Liver (tissue), 9 donors: ENCODE measurements around the gene DNAJB4. TPM values are rescaled to one million over a fixed set of nuclear protein-coding genes. Genes with fewer than 3 reads are reported as not detected.

ENCODE experiments used
- DNase-seq: peaks from one replicate; pipeline ENCODE4 v3.0.0-alpha.2; 2017; ENCODE audit warnings: low spot score
- H3K27ac ChIP-seq, 2 donors: one replicate each; pipeline ENCODE4 v1.7.0; 2013; ENCODE audit warnings: inconsistent platforms in 2 of 2, low read length in 2 of 2, control low read depth in 1 of 2, low read depth in 1 of 2, mild to moderate bottlenecking in 1 of 2
- H3K27me3 ChIP-seq, 4 donors: one replicate each; pipeline versions ENCODE4 v1.6.1 to v1.7.0; 2013; ENCODE audit warnings: low read length in 3 of 4, inconsistent platforms in 1 of 4, mild to moderate bottlenecking in 1 of 4, moderate library complexity in 1 of 4; ENCODE audit not compliant: control insufficient read depth in 4 of 4, insufficient read depth in 4 of 4
- H3K36me3 ChIP-seq, 4 donors: one replicate each; pipeline versions ENCODE4 v1.6.1 to v1.7.0; 2013; ENCODE audit warnings: low read length in 3 of 4, mild to moderate bottlenecking in 3 of 4, low read depth in 1 of 4, moderate library complexity in 1 of 4; ENCODE audit not compliant: control insufficient read depth in 4 of 4, insufficient read depth in 3 of 4
- H3K4me1 ChIP-seq, 4 donors: one replicate each; pipeline versions ENCODE4 v1.6.1 to v1.7.0; 2013; ENCODE audit warnings: low read length in 3 of 4, mild to moderate bottlenecking in 3 of 4, moderate library complexity in 1 of 4; ENCODE audit not compliant: control insufficient read depth in 4 of 4, insufficient read depth in 4 of 4
- H3K4me3 ChIP-seq, 3 donors: one replicate each; pipeline versions ENCODE4 v1.6.1 to v1.7.0; 2013; ENCODE audit warnings: low read length in 3 of 3, control low read depth in 1 of 3, low read depth in 1 of 3, mild to moderate bottlenecking in 1 of 3
- H3K9ac ChIP-seq, 2 donors: one replicate each; pipeline ENCODE4 v1.7.0; 2013; ENCODE audit warnings: low read length in 2 of 2, mild to moderate bottlenecking in 2 of 2, moderate library complexity in 2 of 2, control low read depth in 1 of 2, low read depth in 1 of 2
- H3K9me3 ChIP-seq, 4 donors: one replicate each; pipeline versions ENCODE4 v1.6.1 to v1.7.0; 2013; ENCODE audit warnings: low read length in 3 of 4; ENCODE audit not compliant: control insufficient read depth in 4 of 4
- EGR1 ChIP-seq, 2 donors: IDR thresholded peaks; 2 replicates each; pipeline ENCODE4 v1.6.1; 2016 to 2018; ENCODE audit warnings: antibody characterized with exemption in 2 of 2, low read depth in 2 of 2
- FOXA1 ChIP-seq: IDR thresholded peaks from 2 replicates; pipeline ENCODE4 v1.6.1; 2016; ENCODE audit warnings: antibody characterized with exemption
- FOXA2 ChIP-seq: IDR thresholded peaks from 2 replicates; pipeline ENCODE4 v1.6.1; 2016; ENCODE audit warnings: antibody characterized with exemption
- GABPA ChIP-seq, 2 donors: IDR thresholded peaks in 1 of 2; conservative IDR thresholded peaks in 1 of 2; 2 replicates each; pipeline ENCODE4 v1.6.1; 2016; ENCODE audit warnings: antibody characterized with exemption in 2 of 2, mild to moderate bottlenecking in 1 of 2, moderate library complexity in 1 of 2
- HNF4A ChIP-seq, 2 donors: conservative IDR thresholded peaks; 2 replicates each; pipeline ENCODE4 v1.6.1; 2016; ENCODE audit warnings: antibody characterized with exemption in 2 of 2, mild to moderate bottlenecking in 2 of 2
- HNF4G ChIP-seq: IDR thresholded peaks from 2 replicates; pipeline ENCODE4 v1.6.1; 2016; ENCODE audit warnings: antibody characterized with exemption
- JUND ChIP-seq, 2 donors: IDR thresholded peaks; 2 replicates each; pipeline ENCODE4 v1.6.1; 2016; ENCODE audit warnings: antibody characterized with exemption in 2 of 2
- MAX ChIP-seq: IDR thresholded peaks from 2 replicates; pipeline ENCODE4 v1.6.1; 2016; ENCODE audit warnings: antibody characterized with exemption
- RAD21 ChIP-seq, 2 donors: IDR thresholded peaks; 2 replicates each; pipeline ENCODE4 v1.6.1; 2016; ENCODE audit warnings: antibody characterized with exemption in 2 of 2, mild to moderate bottlenecking in 2 of 2
- RXRA ChIP-seq, 2 donors: IDR thresholded peaks; 2 replicates each; pipeline ENCODE4 v1.6.1; 2017 to 2018; ENCODE audit warnings: antibody characterized with exemption in 2 of 2, mild to moderate bottlenecking in 1 of 2
- SP1 ChIP-seq: IDR thresholded peaks from 2 replicates; pipeline ENCODE4 v1.6.1; 2018; ENCODE audit warnings: antibody characterized with exemption, mild to moderate bottlenecking
- TAF1 ChIP-seq: conservative IDR thresholded peaks from 2 replicates; pipeline ENCODE4 v1.6.1; 2016; ENCODE audit warnings: antibody characterized with exemption, mild to moderate bottlenecking
- WGBS: extraction: QIAGEN DNeasy Blood & Tissue Kit; methylation state at CpG from one replicate; pipeline ENCODE4 v1.1.7; 2013; 5-methylcytosine and 5-hydroxymethylcytosine counted together
- polyA plus RNA-seq, 2 donors: library from polyadenylated mRNA; stranded (reverse) in 1 of 2; unstranded in 1 of 2; fragments of 200-250 nt in 1 of 2; fragments of >200 nt in 1 of 2; fragmentation: Nextera tagmentation in 1 of 2; extraction: Ambion mirVana in 1 of 2; gene quantifications; one replicate each; pipeline versions ENCODE4 v1.2.1 to v1.2.3, GENCODE V29; 2013 to 2015
- total RNA-seq, 2 donors: library from RNA; depleted of rRNA; stranded (reverse); fragments of >200 nt; gene quantifications; one replicate each; pipeline ENCODE4 v1.2.3, GENCODE V29; 2014
- TF ChIP-seq, protein P1 (sequence below): IDR thresholded peaks from 2 replicates; pipeline ENCODE4 v1.6.1; 2016; ENCODE audit warnings: antibody characterized with exemption, mild to moderate bottlenecking
- TF ChIP-seq, protein P2 (sequence below): IDR thresholded peaks from 2 replicates; pipeline ENCODE4 v1.6.1; 2016; ENCODE audit warnings: antibody characterized with exemption
- donor health status: healthy.
- donor health status: healthy.
- donor health status: healthy.
- donor health status: healthy.
- donor health status: healthy.

DNAJB4 gene
- total and polyA plus RNA-seq, 4 donors = 5.7 to 21.6 (median 10.0) TPM

GRCh38 chr1:78044796-78045562 lies 40.2 kb downstream of the DNAJB4 start:
- 23% methylated on average over 14 of the region's 14 CpGs for WGBS
- TF ChIP-seq FOXA2 (no peak), MAX (no peak), SP1 (peak; percentile 78), RAD21 (IDR thresholded peaks at IDR 0.05) (no peak), HNF4A (conservative IDR thresholded peaks at IDR 0.05) (peak; percentile 67 to 83), FOXA1 (no peak), HNF4G (peak; percentile 63)
- TF ChIP-seq, protein P1, sequence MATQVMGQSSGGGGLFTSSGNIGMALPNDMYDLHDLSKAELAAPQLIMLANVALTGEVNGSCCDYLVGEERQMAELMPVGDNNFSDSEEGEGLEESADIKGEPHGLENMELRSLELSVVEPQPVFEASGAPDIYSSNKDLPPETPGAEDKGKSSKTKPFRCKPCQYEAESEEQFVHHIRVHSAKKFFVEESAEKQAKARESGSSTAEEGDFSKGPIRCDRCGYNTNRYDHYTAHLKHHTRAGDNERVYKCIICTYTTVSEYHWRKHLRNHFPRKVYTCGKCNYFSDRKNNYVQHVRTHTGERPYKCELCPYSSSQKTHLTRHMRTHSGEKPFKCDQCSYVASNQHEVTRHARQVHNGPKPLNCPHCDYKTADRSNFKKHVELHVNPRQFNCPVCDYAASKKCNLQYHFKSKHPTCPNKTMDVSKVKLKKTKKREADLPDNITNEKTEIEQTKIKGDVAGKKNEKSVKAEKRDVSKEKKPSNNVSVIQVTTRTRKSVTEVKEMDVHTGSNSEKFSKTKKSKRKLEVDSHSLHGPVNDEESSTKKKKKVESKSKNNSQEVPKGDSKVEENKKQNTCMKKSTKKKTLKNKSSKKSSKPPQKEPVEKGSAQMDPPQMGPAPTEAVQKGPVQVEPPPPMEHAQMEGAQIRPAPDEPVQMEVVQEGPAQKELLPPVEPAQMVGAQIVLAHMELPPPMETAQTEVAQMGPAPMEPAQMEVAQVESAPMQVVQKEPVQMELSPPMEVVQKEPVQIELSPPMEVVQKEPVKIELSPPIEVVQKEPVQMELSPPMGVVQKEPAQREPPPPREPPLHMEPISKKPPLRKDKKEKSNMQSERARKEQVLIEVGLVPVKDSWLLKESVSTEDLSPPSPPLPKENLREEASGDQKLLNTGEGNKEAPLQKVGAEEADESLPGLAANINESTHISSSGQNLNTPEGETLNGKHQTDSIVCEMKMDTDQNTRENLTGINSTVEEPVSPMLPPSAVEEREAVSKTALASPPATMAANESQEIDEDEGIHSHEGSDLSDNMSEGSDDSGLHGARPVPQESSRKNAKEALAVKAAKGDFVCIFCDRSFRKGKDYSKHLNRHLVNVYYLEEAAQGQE = no peak
- TF ChIP-seq, protein P2, sequence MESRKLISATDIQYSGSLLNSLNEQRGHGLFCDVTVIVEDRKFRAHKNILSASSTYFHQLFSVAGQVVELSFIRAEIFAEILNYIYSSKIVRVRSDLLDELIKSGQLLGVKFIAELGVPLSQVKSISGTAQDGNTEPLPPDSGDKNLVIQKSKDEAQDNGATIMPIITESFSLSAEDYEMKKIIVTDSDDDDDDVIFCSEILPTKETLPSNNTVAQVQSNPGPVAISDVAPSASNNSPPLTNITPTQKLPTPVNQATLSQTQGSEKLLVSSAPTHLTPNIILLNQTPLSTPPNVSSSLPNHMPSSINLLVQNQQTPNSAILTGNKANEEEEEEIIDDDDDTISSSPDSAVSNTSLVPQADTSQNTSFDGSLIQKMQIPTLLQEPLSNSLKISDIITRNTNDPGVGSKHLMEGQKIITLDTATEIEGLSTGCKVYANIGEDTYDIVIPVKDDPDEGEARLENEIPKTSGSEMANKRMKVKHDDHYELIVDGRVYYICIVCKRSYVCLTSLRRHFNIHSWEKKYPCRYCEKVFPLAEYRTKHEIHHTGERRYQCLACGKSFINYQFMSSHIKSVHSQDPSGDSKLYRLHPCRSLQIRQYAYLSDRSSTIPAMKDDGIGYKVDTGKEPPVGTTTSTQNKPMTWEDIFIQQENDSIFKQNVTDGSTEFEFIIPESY = no peak
- Histone ChIP-seq H3K36me3 (no peaks in the 10 kb centered on the region), H3K27ac (peak overlapping the region; percentile 89 to 95), H3K4me3 (peak overlapping the region; percentile 56 to 92 (median 88)), H3K9me3 (no peaks in the 10 kb centered on the region), H3K27me3 (no peaks in the 10 kb centered on the region), H3K9ac (peak overlapping the region; percentile 6 to 72), H3K4me1 (peaks cover 2 to 33% (median 19%) of the 10 kb centered on the region in 4 donors)
- DNase-seq = no peak

DNA sequence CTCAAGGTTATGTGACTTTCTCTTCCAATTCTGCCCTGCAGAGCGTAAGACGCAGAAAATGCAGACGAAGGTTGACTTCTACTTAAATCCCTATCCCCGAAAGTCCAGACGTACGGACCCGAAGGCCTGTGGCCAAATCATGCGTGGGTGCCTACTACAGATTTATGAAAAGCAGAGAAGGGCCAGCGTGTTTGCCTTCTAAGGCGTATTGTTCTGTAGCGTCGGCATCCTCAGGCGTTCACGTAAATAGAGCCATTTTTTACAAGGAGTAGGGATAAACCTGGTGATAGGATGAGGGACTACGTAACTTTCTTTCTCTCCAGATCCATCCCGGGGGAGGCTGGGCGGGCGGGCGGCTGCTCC lies 40.8 kb downstream of the DNAJB4 start:
- Histone ChIP-seq H3K27me3 (no peaks in the 10 kb centered on the region), H3K4me1 (peaks cover 2 to 33% (median 19%) of the 10 kb centered on the region in 4 donors), H3K9ac (peak overlapping the region; percentile 6 to 72), H3K4me3 (peak overlapping the region; percentile 56 to 92 (median 88)), H3K9me3 (no peaks in the 10 kb centered on the region), H3K36me3 (no peaks in the 10 kb centered on the region), H3K27ac (peak overlapping the region; percentile 89 to 95)
- 13% methylated on average over 19 of the region's 19 CpGs for WGBS
- DNase-seq = no peak
- no peak for TF ChIP-seq JUND (IDR thresholded peaks at IDR 0.05)
- no peak for TF ChIP-seq EGR1 (IDR thresholded peaks at IDR 0.05; ENCODE audit: low read depth in 2 of 2)
- TF ChIP-seq RXRA (IDR thresholded peaks at IDR 0.05) = peak in 1 of 2 donors; percentile 22
- no peak for TF ChIP-seq TAF1
- TF ChIP-seq SP1 = no peak
- TF ChIP-seq MAX = no peak
- TF ChIP-seq HNF4G = no peak
- TF ChIP-seq, protein P2 = no peak
- TF ChIP-seq GABPA (IDR thresholded peaks at IDR 0.05 in 1 of 2, conservative IDR thresholded peaks at IDR 0.05 in 1 of 2) = no peak
